ENCODE measurements around the gene MRE11. TPM values are rescaled to one million over a fixed set of nuclear protein-coding genes. Genes with fewer than 3 reads are reported as not detected.

MRE11 gene
- total and polyA plus RNA-seq, 10 of the 15 experiments (the other 5 are each of a cell fraction or from before 2014, with no cell fraction given), result 16.2 to 39.2 (median 26.9) TPM

DNA sequence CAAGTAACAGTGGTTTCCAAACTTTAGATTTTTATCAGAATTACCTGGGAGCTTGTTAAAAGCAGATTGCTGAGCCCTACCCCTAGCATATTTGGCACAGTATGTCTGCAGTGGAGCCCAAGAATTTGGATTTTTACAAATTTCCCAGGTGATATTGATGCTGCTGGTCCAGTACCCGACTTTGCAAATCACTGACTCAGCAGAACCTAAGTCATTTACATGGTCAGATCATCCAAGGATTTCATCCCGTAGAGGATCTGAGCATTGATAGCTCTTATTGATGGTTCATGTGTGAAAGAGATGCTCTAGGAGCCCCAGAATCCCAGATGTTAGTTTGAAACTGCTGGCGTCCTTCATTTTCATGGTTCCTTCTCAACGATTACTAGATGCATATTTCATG is 24.7 kb upstream of the MRE11 start:
- Histone ChIP-seq H3K27ac (ENCODE audit: control insufficient read depth, insufficient read depth) (no peak overlapping the region), H3K4me2 (ENCODE audit: control insufficient read depth, insufficient read depth) (no peak overlapping the region), H3K9ac (ENCODE audit: control insufficient read depth, insufficient read depth, low read length) (no peak overlapping the region), H3K4me3 (no peak overlapping the region), H3K9me3 (replicated peaks; ENCODE audit: control insufficient read depth, insufficient read depth, low read length) (no peaks in the 10 kb centered on the region), H4K20me1 (ENCODE audit: control insufficient read depth, insufficient read depth) (no peaks in the 10 kb centered on the region), H3K27me3 (replicated peaks in 1 of 2; ENCODE audit: control insufficient read depth in 2 of 2, insufficient read depth in 2 of 2, low read length in 1 of 2) (no peaks in the 10 kb centered on the region), H3K79me2 (ENCODE audit: control insufficient read depth, insufficient read depth, low read length) (no peaks in the 10 kb centered on the region), H3K36me3 (ENCODE audit: control insufficient read depth in 2 of 2, insufficient read depth in 2 of 2, low read length in 1 of 2) (no peaks in the 10 kb centered on the region), H2AFZ (ENCODE audit: control insufficient read depth, low read depth, low read length) (no peak overlapping the region), H3K4me1 (ENCODE audit: control insufficient read depth, insufficient read depth, low read length) (no peaks in the 10 kb centered on the region)
- ChIA-PET POLR2A (interaction anchor here (1.7 kb wide), 1 partner anchor 84 kb away, joined by 3 read pairs; no protein-coding TSS in a partner anchor), CTCF (interaction anchor here (1.0 to 15.7 kb wide), 8 partner anchors 8 to 380 kb away, joined by 4 to 337 read pairs (median 17); no protein-coding TSS in a partner anchor), RAD21 (ENCODE audit: unreplicated experiment) (interaction anchor here (1.2 to 6.5 kb wide), 3 partner anchors 67 to 85 kb away, joined by 3 to 121 read pairs (median 55); no protein-coding TSS in a partner anchor), SMC1A (ENCODE audit: uncharacterized antibody, unreplicated experiment) (interaction anchor here (1.4 to 13.5 kb wide), 5 partner anchors 11 to 85 kb away, joined by 3 to 216 read pairs (median 145); no protein-coding TSS in a partner anchor)
- ATAC-seq (no peak), FAIRE-seq (no peak), DNase-seq (ENCODE audit: low read depth, low spot score) (no peak)
- in situ Hi-C loops (cut with MboI) (no loop called here), intact Hi-C loops (cut with micrococcal nuclease; ENCODE audit: unreplicated experiment) (loop anchor here (2.0 to 10.0 kb wide), 2 partner anchors 237 to 379 kb away; no protein-coding TSS in a partner anchor)
- WGBS (ENCODE audit: insufficient coverage, insufficient replicate concordance, low lambda C conversion rate, missing lambda C conversion rate), result 9% methylated on average over 4 of the region's 4 CpGs
- TF ChIP-seq ZNF217 (IDR thresholded peaks at IDR 0.05) (no peak), NR2C2 (IDR thresholded peaks at IDR 0.05; ENCODE audit: borderline replicate concordance, control insufficient read depth, insufficient read length, low read depth) (no peak), CBX5 (IDR thresholded peaks at IDR 0.05; ENCODE audit: low read depth) (no peak), MYB (IDR thresholded peaks at IDR 0.05; ENCODE audit: borderline replicate concordance, low read depth, low read length) (no peak), ZBED1 (IDR thresholded peaks at IDR 0.05; ENCODE audit: borderline replicate concordance) (no peak), MEF2A (IDR thresholded peaks at IDR 0.05; ENCODE audit: insufficient read depth, low read depth, low read length) (no peak), ZNF274 (IDR thresholded peaks at IDR 0.05; ENCODE audit: insufficient read depth, insufficient read length) (no peak), KDM1A (IDR thresholded peaks at IDR 0.05; ENCODE audit: borderline replicate concordance) (no peak), NR2C1 (IDR thresholded peaks at IDR 0.05) (no peak)
- TF ChIP-seq, protein P1, sequence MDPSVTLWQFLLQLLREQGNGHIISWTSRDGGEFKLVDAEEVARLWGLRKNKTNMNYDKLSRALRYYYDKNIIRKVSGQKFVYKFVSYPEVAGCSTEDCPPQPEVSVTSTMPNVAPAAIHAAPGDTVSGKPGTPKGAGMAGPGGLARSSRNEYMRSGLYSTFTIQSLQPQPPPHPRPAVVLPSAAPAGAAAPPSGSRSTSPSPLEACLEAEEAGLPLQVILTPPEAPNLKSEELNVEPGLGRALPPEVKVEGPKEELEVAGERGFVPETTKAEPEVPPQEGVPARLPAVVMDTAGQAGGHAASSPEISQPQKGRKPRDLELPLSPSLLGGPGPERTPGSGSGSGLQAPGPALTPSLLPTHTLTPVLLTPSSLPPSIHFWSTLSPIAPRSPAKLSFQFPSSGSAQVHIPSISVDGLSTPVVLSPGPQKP (IDR thresholded peaks at IDR 0.05; ENCODE audit: low read depth, low read length), result no peak
- TF ChIP-seq, protein P2, sequence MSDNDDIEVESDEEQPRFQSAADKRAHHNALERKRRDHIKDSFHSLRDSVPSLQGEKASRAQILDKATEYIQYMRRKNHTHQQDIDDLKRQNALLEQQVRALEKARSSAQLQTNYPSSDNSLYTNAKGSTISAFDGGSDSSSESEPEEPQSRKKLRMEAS (IDR thresholded peaks at IDR 0.05; ENCODE audit: low read depth, low read length), result no peak
- TF ChIP-seq, protein P3, sequence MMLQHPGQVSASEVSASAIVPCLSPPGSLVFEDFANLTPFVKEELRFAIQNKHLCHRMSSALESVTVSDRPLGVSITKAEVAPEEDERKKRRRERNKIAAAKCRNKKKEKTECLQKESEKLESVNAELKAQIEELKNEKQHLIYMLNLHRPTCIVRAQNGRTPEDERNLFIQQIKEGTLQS (IDR thresholded peaks at IDR 0.05; ENCODE audit: borderline replicate concordance, extremely low read depth, low read depth, low read length), result no peak
- no TSS peak for BruUV-seq (replicated peaks)
